ENCODE data around the gene MIF. TPM values are rescaled to one million over a fixed set of nuclear protein-coding genes. Genes with fewer than 3 reads are reported as not detected.
A peak's percentile ranks its signal among the peaks of the same experiment; 100 is the strongest.
"Not testable (repeated sequence)": the region's sequence is repeated elsewhere in the genome, so short reads cannot be mapped to it uniquely, and the experiment has no call there.

Gene MIF
- total RNA-seq, 2 donors from 2014 or later: 495 to 579 TPM

DNA sequence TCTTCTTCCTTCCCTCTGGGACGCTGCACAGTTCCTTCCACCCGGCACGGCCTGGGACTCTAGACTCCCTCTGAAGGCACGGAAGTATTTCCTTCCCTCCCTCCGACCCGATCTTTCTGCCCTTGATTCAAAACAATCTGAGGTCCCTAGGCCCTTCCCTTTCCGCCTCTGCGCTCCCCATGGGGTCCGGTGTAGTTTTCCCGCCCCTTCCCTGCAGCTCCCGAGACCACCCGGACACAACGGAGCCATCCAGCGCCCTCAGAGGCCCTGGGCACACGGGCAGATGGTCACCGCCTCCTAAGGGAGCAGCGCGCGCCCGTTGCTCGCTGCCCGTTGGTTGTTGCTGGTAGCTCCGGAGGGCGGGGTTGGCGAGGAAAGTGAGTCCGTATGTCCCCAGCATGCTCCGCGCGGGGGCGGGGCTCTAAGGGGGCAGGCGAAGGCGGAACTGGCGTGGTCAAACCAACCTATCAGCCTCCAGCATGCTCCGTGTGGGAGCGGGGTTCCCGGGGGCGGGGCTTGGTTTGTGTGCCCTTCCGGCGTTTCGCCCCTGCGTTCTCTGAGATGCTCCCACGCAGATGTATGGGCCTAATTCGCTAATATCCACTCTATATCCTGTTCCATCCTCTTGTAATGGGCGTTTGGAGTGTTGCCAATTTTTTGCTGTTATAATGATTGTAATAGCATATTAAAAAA, 19.6 kb downstream of the MIF start:
- Mint-ChIP-seq H3K27me3 (no peaks in the 10 kb centered on the region), H3K36me3 (no peaks in the 10 kb centered on the region), H3K27ac (peak overlapping the region; percentile 93 to 98), H3K9me3 (no peaks in the 10 kb centered on the region), H3K4me1 (ENCODE audit: low read depth in 2 of 2) (peaks cover 17 to 25% of the 10 kb centered on the region in 2 donors), H3K4me3 (peak overlapping the region; percentile 99)
- peak; percentile 100 for ATAC-seq
- peak; percentile 100 for DNase-seq (ENCODE audit: low spot score)

GRCh38 chr22:23915290-23915689, 21.1 kb downstream of the MIF start:
- Mint-ChIP-seq H3K9me3 (no peaks in the 10 kb centered on the region), H3K4me3 (no peak overlapping the region), H3K27ac (no peak overlapping the region), H3K4me1 (ENCODE audit: low read depth in 2 of 2) (peaks cover 17 to 25% of the 10 kb centered on the region in 2 donors), H3K36me3 (no peaks in the 10 kb centered on the region), H3K27me3 (no peaks in the 10 kb centered on the region)
- ATAC-seq (no peak), DNase-seq (ENCODE audit: low spot score) (no peak)

GRCh38 chr22:23920267-23920611, 26.1 kb downstream of the MIF start:
- not testable (repeated sequence) for H3K27me3 Mint-ChIP-seq; H3K9me3 Mint-ChIP-seq; DNase-seq (ENCODE audit: low spot score); H3K4me3 Mint-ChIP-seq; H3K27ac Mint-ChIP-seq; H3K36me3 Mint-ChIP-seq; ATAC-seq
- peaks cover 0 to 19% of the 10 kb centered on the region in 2 donors for H3K4me1 Mint-ChIP-seq (ENCODE audit: low read depth in 2 of 2)

GRCh38 chr22:23921586-23922201, 27.5 kb downstream of the MIF start:
- not testable (repeated sequence) for H3K27me3 Mint-ChIP-seq; H3K4me3 Mint-ChIP-seq; H3K27ac Mint-ChIP-seq; ATAC-seq; H3K9me3 Mint-ChIP-seq; H3K36me3 Mint-ChIP-seq; DNase-seq (ENCODE audit: low spot score)
- peaks cover 0 to 17% of the 10 kb centered on the region in 2 donors for H3K4me1 Mint-ChIP-seq (ENCODE audit: low read depth in 2 of 2)

DNA sequence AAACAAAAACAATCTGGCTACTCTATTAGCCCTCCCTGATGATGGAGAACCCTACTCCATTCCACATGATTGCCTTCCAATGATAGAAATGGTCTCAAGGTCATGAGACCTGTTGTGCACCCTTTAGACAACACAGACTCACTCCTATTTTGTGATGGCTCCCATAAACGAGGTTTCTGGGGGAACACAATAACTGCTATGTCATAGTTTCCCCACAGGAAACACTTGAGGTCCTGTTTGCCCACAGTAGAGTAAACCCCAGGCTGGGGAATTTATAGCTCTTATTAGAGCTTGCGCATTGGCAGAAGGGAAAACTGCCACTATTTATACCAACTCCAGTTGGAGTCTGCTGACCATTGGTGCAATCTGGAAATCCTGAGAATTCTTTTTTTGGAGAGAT, 28.7 kb downstream of the MIF start:
- DNase-seq (ENCODE audit: low spot score): no peak
- H3K4me3 Mint-ChIP-seq: no peak overlapping the region
- H3K9me3 Mint-ChIP-seq: no peaks in the 10 kb centered on the region
- H3K36me3 Mint-ChIP-seq: peaks cover 8% of the 10 kb centered on the region
- ATAC-seq: no peak
- H3K4me1 Mint-ChIP-seq (ENCODE audit: low read depth in 2 of 2): peaks cover 0 to 18% of the 10 kb centered on the region in 2 donors
- H3K27ac Mint-ChIP-seq: peak overlapping the region in 1 of 2 donors; percentile 57
- H3K27me3 Mint-ChIP-seq: no peaks in the 10 kb centered on the region

- Mint-ChIP-seq H3K27me3 (peaks cover 0 to 9% of the 10 kb centered on the region in 2 donors), H3K27ac (no peak overlapping the region), H3K4me3 (no peak overlapping the region), H3K4me1 (ENCODE audit: low read depth in 2 of 2) (peaks cover 0 to 25% of the 10 kb centered on the region in 2 donors), H3K9me3 (no peaks in the 10 kb centered on the region), H3K36me3 (peaks cover 8% of the 10 kb centered on the region)
- DNase-seq (ENCODE audit: low spot score) (no peak), ATAC-seq (no peak)
These were observed 30.9 kb downstream of the MIF start for GRCh38 chr22:23925020-23925606.

GRCh38 chr22:23926561-23926960, 32.4 kb downstream of the MIF start:
- Mint-ChIP-seq H3K27me3 (peaks cover 0 to 16% of the 10 kb centered on the region in 2 donors), H3K4me1 (ENCODE audit: low read depth in 2 of 2) (peaks cover 0 to 30% of the 10 kb centered on the region in 2 donors), H3K27ac (no peak overlapping the region), H3K9me3 (peaks cover 6% of the 10 kb centered on the region), H3K4me3 (no peak overlapping the region), H3K36me3 (peaks cover 14% of the 10 kb centered on the region)
- no peak for DNase-seq (ENCODE audit: low spot score)
- no peak for ATAC-seq

GRCh38 chr22:23938328-23939016, 44.3 kb downstream of the MIF start:
- Mint-ChIP-seq H3K27me3 (no peaks in the 10 kb centered on the region), H3K9me3 (no peaks in the 10 kb centered on the region), H3K27ac (no peak overlapping the region), H3K4me1 (ENCODE audit: low read depth in 2 of 2) (no peaks in the 10 kb centered on the region), H3K4me3 (no peak overlapping the region), H3K36me3 (no peaks in the 10 kb centered on the region)
- ATAC-seq: no peak
- DNase-seq (ENCODE audit: low spot score): no peak

- Mint-ChIP-seq H3K4me3 (no peak overlapping the region), H3K27ac (no peak overlapping the region), H3K4me1 (ENCODE audit: low read depth in 2 of 2) (no peaks in the 10 kb centered on the region), H3K27me3 (no peaks in the 10 kb centered on the region), H3K36me3 (no peaks in the 10 kb centered on the region), H3K9me3 (no peaks in the 10 kb centered on the region)
- ATAC-seq: peak in 1 of 2 donors; percentile 25
- DNase-seq (ENCODE audit: low spot score): no peak
These were observed 44.8 kb downstream of the MIF start for GRCh38 chr22:23939017-23939357.

GRCh38 chr22:23940166-23940565, 46.0 kb downstream of the MIF start:
- H3K4me3 Mint-ChIP-seq; H3K27ac Mint-ChIP-seq; H3K27me3 Mint-ChIP-seq; H3K4me1 Mint-ChIP-seq (ENCODE audit: low read depth in 2 of 2); H3K36me3 Mint-ChIP-seq; ATAC-seq; DNase-seq (ENCODE audit: low spot score); H3K9me3 Mint-ChIP-seq: not testable (repeated sequence)

Other genes with a start within 250 kb of the MIF start
- 10 to 100 TPM in 1 of 2 donors, 1 to 10 TPM in 1; 6.5 to 10.2 TPM for gene RGL4, start 203.4 kb upstream of the MIF start, total RNA-seq
- gene ZNF70, start 143.3 kb upstream of the MIF start, total RNA-seq: 1 to 10 TPM; 5.9 to 8.8 TPM
- gene VPREB3, start 140.0 kb upstream of the MIF start, total RNA-seq: under 1 TPM in 1 of 2 donors, not detected in 1; 0.52 TPM
- under 1 TPM; 0.83 to 0.86 TPM for gene C22orf15, start 131.4 kb upstream of the MIF start, total RNA-seq
- 100 to 1,000 TPM in 1 of 2 donors, 10 to 100 TPM in 1; 50.7 to 135 TPM for gene CHCHD10, start 126.4 kb upstream of the MIF start, total RNA-seq
- under 1 TPM in 1 of 2 donors, not detected in 1; 0.50 TPM for gene MMP11, start 121.5 kb upstream of the MIF start, total RNA-seq
- 100 to 1,000 TPM in 1 of 2 donors, 10 to 100 TPM in 1; 70.5 to 105 TPM for gene SMARCB1, start 107.4 kb upstream of the MIF start, total RNA-seq
- gene DERL3, start 55.4 kb upstream of the MIF start, total RNA-seq: 10 to 100 TPM in 1 of 2 donors, 1 to 10 TPM in 1; 4.7 to 14.3 TPM
- gene SLC2A11, start 36.5 kb upstream of the MIF start, total RNA-seq: 10 to 100 TPM in 1 of 2 donors, 1 to 10 TPM in 1; 6.8 to 12.5 TPM
- not detected for gene GSTT2B, start 66.8 kb downstream of the MIF start, total RNA-seq
- gene DDTL, start 72.5 kb downstream of the MIF start, total RNA-seq: 1 to 10 TPM in 1 of 2 donors, not detected in 1; 8.0 TPM
- 100 to 1,000 TPM in 1 of 2 donors, 10 to 100 TPM in 1; 97.4 to 127 TPM for gene DDT, start 80.1 kb downstream of the MIF start, total RNA-seq
- gene GSTT2, start 85.8 kb downstream of the MIF start, total RNA-seq: under 1 TPM in 1 of 2 donors, not detected in 1; 0.47 TPM
- gene GSTT4, start 111.1 kb downstream of the MIF start, total RNA-seq: not detected
- gene CABIN1, start 116.9 kb downstream of the MIF start, total RNA-seq: 100 to 1,000 TPM in 1 of 2 donors, 10 to 100 TPM in 1; 98.3 to 132 TPM